Measurements from ENCODE around the gene MYBPC3.
A peak's percentile ranks its signal among the peaks of the same experiment; 100 is the strongest.

MYBPC3 gene

GRCh38 chr11:47352556-47352955 lies at the start of gene MYBPC3:
TSS of gene MYBPC3 (minus strand) at chr11:47352702. CDS start at chr11:47352647, 55 bp downstream.
- Histone ChIP-seq H3K9ac (no peak within 1 kb of the TSS), H4K20me1 (no peaks in the 10 kb centered on the region), H3K27me3 (no peaks in the 10 kb centered on the region), H3K4me1 (peaks cover 33% of the 10 kb centered on the region), H3K4me2 (no peak within 1 kb of the TSS), H3K4me3 (no peak within 1 kb of the TSS), H3K36me3 (peaks cover 27% of the 10 kb centered on the region), H3K9me3 (no peaks in the 10 kb centered on the region), H3K27ac (peak within 1 kb of the TSS; percentile 49)
- no peak for TF ChIP-seq Cebpa-rat (IDR thresholded peaks at IDR 0.05)

DNA sequence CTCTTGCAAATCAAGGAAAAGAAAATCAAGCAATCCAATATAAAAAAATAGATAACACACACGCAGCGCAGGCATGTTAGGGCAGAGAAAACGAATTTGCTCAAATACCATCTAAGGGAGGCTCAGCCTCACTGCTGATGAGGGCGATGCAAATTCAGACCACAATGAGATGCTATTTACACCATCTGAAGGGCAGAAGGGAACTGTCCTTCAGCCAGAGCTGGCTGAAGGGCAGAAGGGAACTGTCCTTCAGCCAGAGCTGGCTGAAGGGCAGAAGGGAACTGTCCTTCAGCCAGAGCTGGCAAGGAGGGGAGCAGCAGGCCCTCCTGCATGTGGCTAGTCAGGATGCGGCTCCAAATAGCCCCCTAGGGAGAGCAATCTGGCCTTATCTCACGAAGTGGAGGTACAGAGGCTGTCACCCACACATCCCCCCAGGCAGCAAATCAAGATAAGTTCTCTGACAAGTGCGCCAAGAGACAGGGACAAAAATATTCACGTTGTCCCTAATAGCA lies 48.3 kb upstream of the MYBPC3 start:
- Histone ChIP-seq H3K9me3 (no peaks in the 10 kb centered on the region), H3K27ac (peak overlapping the region; percentile 90), H3K27me3 (no peaks in the 10 kb centered on the region), H3K36me3 (no peaks in the 10 kb centered on the region), H3K4me3 (peak overlapping the region; percentile 62), H3K4me1 (peaks cover 88% of the 10 kb centered on the region), H3K4me2 (peak overlapping the region; percentile 97), H3K9ac (peak overlapping the region; percentile 77), H4K20me1 (no peaks in the 10 kb centered on the region)
- TF ChIP-seq Cebpa-rat (IDR thresholded peaks at IDR 0.05) = no peak

- Histone ChIP-seq H3K9me3 (no peaks in the 10 kb centered on the region), H3K4me2 (peak overlapping the region; percentile 97), H3K4me1 (peaks cover 95% of the 10 kb centered on the region), H3K36me3 (no peaks in the 10 kb centered on the region), H3K27me3 (no peaks in the 10 kb centered on the region), H3K4me3 (peak overlapping the region; percentile 62), H4K20me1 (no peaks in the 10 kb centered on the region), H3K27ac (peak overlapping the region; percentile 90), H3K9ac (peak overlapping the region; percentile 77)
- no peak for TF ChIP-seq Cebpa-rat (IDR thresholded peaks at IDR 0.05)
Observed at GRCh38 chr11:47399860-47400767, 47.6 kb upstream of the MYBPC3 start.

- Histone ChIP-seq H3K27me3 (no peaks in the 10 kb centered on the region), H3K4me3 (no peak overlapping the region), H3K4me2 (peak overlapping the region; percentile 91), H3K4me1 (peaks cover 96% of the 10 kb centered on the region), H3K9me3 (no peaks in the 10 kb centered on the region), H3K27ac (peak overlapping the region; percentile 83), H4K20me1 (no peaks in the 10 kb centered on the region), H3K36me3 (no peaks in the 10 kb centered on the region), H3K9ac (peak overlapping the region; percentile 57)
- no peak for TF ChIP-seq Cebpa-rat (IDR thresholded peaks at IDR 0.05)
Observed at GRCh38 chr11:47398551-47398950, 46.0 kb upstream of the MYBPC3 start.

DNA sequence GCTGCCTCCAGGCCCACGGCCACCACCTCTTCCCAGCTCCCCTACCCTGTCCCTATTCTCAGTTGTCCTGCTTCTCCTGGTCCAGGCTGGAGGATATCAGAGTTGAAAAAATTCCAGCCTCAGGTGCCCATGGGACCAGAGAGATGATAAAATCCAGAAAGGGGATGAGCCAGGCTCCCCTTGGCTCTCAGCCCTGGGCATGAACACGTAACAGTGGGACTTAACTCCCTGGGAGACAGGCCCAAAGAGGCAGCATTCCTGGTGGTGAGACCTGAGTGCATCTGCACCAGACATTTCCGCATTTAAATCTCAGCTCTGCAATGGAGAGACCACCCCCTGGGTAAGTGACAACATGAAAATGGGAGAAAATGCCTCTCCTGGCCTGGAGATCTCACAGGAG lies 45.5 kb upstream of the MYBPC3 start:
- Histone ChIP-seq H4K20me1 (no peaks in the 10 kb centered on the region), H3K4me1 (peaks cover 96% of the 10 kb centered on the region), H3K4me2 (peak overlapping the region; percentile 91), H3K9me3 (no peaks in the 10 kb centered on the region), H3K4me3 (no peak overlapping the region), H3K27ac (peak overlapping the region; percentile 83), H3K9ac (peak overlapping the region; percentile 57; the same call in 1 of the 2 replicates), H3K36me3 (no peaks in the 10 kb centered on the region), H3K27me3 (no peaks in the 10 kb centered on the region)
- no peak for TF ChIP-seq Cebpa-rat (IDR thresholded peaks at IDR 0.05)

GRCh38 chr11:47396049-47396320 lies 43.5 kb upstream of the MYBPC3 start:
- Histone ChIP-seq H4K20me1 (no peaks in the 10 kb centered on the region), H3K4me2 (peak overlapping the region; percentile 91), H3K27ac (peak overlapping the region; percentile 100), H3K4me3 (no peak overlapping the region; the same call in 1 of the 2 replicates), H3K9ac (peak overlapping the region; percentile 94), H3K9me3 (no peaks in the 10 kb centered on the region), H3K36me3 (no peaks in the 10 kb centered on the region), H3K4me1 (peaks cover 97% of the 10 kb centered on the region), H3K27me3 (no peaks in the 10 kb centered on the region)
- TF ChIP-seq Cebpa-rat (IDR thresholded peaks at IDR 0.05) = no peak

GRCh38 chr11:47395223-47396048 lies 42.9 kb upstream of the MYBPC3 start:
- Histone ChIP-seq H3K9me3 (no peaks in the 10 kb centered on the region), H3K4me3 (peak overlapping the region; percentile 59), H3K27ac (peak overlapping the region; percentile 100), H3K4me2 (peak overlapping the region; percentile 91), H3K36me3 (no peaks in the 10 kb centered on the region), H3K27me3 (no peaks in the 10 kb centered on the region), H4K20me1 (no peaks in the 10 kb centered on the region), H3K9ac (peak overlapping the region; percentile 94), H3K4me1 (peaks cover 95% of the 10 kb centered on the region)
- no peak for TF ChIP-seq Cebpa-rat (IDR thresholded peaks at IDR 0.05)

DNA sequence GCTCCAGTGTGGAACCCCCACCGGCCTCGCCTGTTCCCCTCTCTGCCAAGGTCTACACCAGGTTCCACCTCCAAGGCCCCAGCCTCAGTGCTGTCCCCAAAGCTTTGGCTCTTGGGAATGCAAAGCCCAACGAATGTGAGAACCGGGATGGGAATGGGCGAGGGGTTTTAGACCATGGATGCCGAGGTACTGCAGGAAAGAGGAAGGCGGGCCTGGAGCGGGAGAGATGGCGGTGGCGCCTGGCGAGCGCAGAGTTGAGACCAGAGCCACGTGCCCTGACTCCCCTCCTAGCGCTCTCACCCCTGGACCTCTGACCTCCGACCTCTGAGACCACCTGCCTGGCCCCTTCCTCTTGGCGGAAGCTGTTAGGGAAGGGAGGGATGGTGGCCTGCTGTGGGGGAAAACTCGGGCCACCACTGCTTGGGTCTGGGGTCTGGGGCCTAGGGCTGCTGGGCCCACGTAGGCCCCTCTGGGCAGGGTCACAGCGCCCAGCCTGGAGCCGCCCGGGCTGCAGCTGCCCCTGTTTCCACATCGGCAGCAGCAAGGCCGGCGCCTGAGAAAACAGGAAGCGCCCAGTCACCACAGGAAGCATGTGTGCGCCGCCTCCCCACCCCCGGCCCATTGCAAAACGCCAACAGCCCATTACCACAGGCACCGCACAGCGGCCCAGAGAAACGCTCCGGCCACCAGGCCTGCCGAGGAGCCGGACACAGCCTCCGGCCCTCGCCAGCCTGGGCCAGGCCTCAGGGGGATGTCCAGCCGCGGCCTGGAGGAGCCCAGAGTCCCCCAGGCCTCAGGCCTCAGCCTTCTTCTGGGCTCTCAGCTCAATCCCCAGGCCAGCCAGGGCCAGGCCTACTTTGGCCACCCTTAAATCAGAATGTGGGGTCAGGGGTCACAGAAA lies 42.1 kb upstream of the MYBPC3 start:
- TF ChIP-seq Cebpa-rat (IDR thresholded peaks at IDR 0.05) = peak; percentile 96
- Histone ChIP-seq H3K4me1 (peaks cover 97% of the 10 kb centered on the region), H3K9me3 (no peaks in the 10 kb centered on the region), H3K4me2 (peak overlapping the region; percentile 91), H3K36me3 (no peaks in the 10 kb centered on the region), H3K4me3 (peak overlapping the region; percentile 59), H3K27ac (peak overlapping the region; percentile 100), H4K20me1 (no peaks in the 10 kb centered on the region), H3K27me3 (no peaks in the 10 kb centered on the region), H3K9ac (peak overlapping the region; percentile 94)

GRCh38 chr11:47394050-47394321 lies 41.5 kb upstream of the MYBPC3 start:
- peak overlapping the region; percentile 91 for H3K4me2 ChIP-seq
- H3K27me3 ChIP-seq = no peaks in the 10 kb centered on the region
- H3K9ac ChIP-seq = peak overlapping the region; percentile 94

More at GRCh38 chr11:47394050-47394321, 41.5 kb upstream of the MYBPC3 start:
- Histone ChIP-seq H3K4me1 (peaks cover 97% of the 10 kb centered on the region), H3K9me3 (no peaks in the 10 kb centered on the region), H3K4me3 (peak overlapping the region; percentile 59; the same call in 1 of the 2 replicates), H4K20me1 (no peaks in the 10 kb centered on the region), H3K36me3 (no peaks in the 10 kb centered on the region), H3K27ac (peak overlapping the region; percentile 100)
- TF ChIP-seq Cebpa-rat (IDR thresholded peaks at IDR 0.05) = no peak
